Skeletal muscle tissue (tissue), 4 donors: Measurements from ENCODE around the gene ACTA2. TPM values are rescaled to one million over a fixed set of nuclear protein-coding genes. Genes with fewer than 3 reads are reported as not detected.
A peak's percentile ranks its signal among the peaks of the same experiment; 100 is the strongest.

Experiments
- H3K27ac ChIP-seq: one replicate; pipeline ENCODE4 v1.7.0; 2013; ENCODE audit warnings: mild to moderate bottlenecking, low read depth, low read length, inconsistent platforms
- H3K27me3 ChIP-seq, 3 donors: one replicate each; pipeline ENCODE4 v1.7.0; 2013; ENCODE audit warnings: low read length in 3 of 3; ENCODE audit not compliant: control insufficient read depth in 3 of 3, insufficient read depth in 3 of 3
- H3K36me3 ChIP-seq, 3 donors: one replicate each; pipeline ENCODE4 v1.7.0; 2013; ENCODE audit warnings: low read length in 3 of 3; ENCODE audit not compliant: control insufficient read depth in 3 of 3, insufficient read depth in 3 of 3
- H3K4me1 ChIP-seq, 3 donors: one replicate each; pipeline ENCODE4 v1.7.0; 2013; ENCODE audit warnings: low read length in 3 of 3, mild to moderate bottlenecking in 3 of 3; ENCODE audit not compliant: control insufficient read depth in 3 of 3, insufficient read depth in 3 of 3
- H3K4me3 ChIP-seq, 3 donors: one replicate each; pipeline ENCODE4 v1.7.0; 2013; ENCODE audit warnings: low read length in 3 of 3
- H3K9ac ChIP-seq, 3 donors: one replicate each; pipeline ENCODE4 v1.7.0; 2013; ENCODE audit warnings: low read length in 3 of 3, mild to moderate bottlenecking in 3 of 3, moderate library complexity in 2 of 3, low read depth in 1 of 3
- H3K9me3 ChIP-seq, 3 donors: one replicate each; pipeline ENCODE4 v1.7.0; 2013; ENCODE audit warnings: low read length in 3 of 3; ENCODE audit not compliant: control insufficient read depth in 3 of 3
- total RNA-seq: library from RNA; depleted of rRNA; stranded (reverse); fragments of >200 nt; gene quantifications from one replicate; pipeline ENCODE4 v1.2.3, GENCODE V29; 2014
- donor health status: Osteomylitis.

ACTA2 gene
- total RNA-seq, 1 donor from 2014 or later, result 314 TPM

- Histone ChIP-seq H3K27me3 (no peaks in the 10 kb centered on the region), H3K36me3 (no peaks in the 10 kb centered on the region), H3K4me3 (no peak overlapping the region), H3K9me3 (no peaks in the 10 kb centered on the region), H3K27ac (peak overlapping the region; percentile 16), H3K4me1 (peaks cover 0 to 7% (median 0%) of the 10 kb centered on the region in 3 donors), H3K9ac (no peak overlapping the region)
Observed at GRCh38 chr10:88974012-88974411, 21.4 kb upstream of the ACTA2 start.

- no peaks in the 10 kb centered on the region for H3K9me3 ChIP-seq
- H3K27ac ChIP-seq, result no peak overlapping the region
- H3K27me3 ChIP-seq, result no peaks in the 10 kb centered on the region
- peaks cover 0 to 7% (median 0%) of the 10 kb centered on the region in 3 donors for H3K4me1 ChIP-seq
- H3K9ac ChIP-seq, result no peak overlapping the region
- H3K36me3 ChIP-seq, result no peaks in the 10 kb centered on the region
- no peak overlapping the region for H3K4me3 ChIP-seq
Observed at GRCh38 chr10:88971221-88972061, 18.9 kb upstream of the ACTA2 start.

- Histone ChIP-seq H3K9me3 (no peaks in the 10 kb centered on the region), H3K4me3 (no peak overlapping the region), H3K27ac (peak overlapping the region; percentile 28), H3K9ac (no peak overlapping the region), H3K27me3 (no peaks in the 10 kb centered on the region), H3K4me1 (no peaks in the 10 kb centered on the region), H3K36me3 (no peaks in the 10 kb centered on the region)
Observed at GRCh38 chr10:88968391-88968790, 15.8 kb upstream of the ACTA2 start.

- H3K36me3 ChIP-seq, result no peaks in the 10 kb centered on the region
- H3K9me3 ChIP-seq, result no peaks in the 10 kb centered on the region
- no peaks in the 10 kb centered on the region for H3K27me3 ChIP-seq
- H3K4me3 ChIP-seq, result no peak overlapping the region
- no peak overlapping the region for H3K27ac ChIP-seq
- H3K9ac ChIP-seq, result no peak overlapping the region
- H3K4me1 ChIP-seq, result no peaks in the 10 kb centered on the region
Observed at GRCh38 chr10:88966797-88967196, 14.2 kb upstream of the ACTA2 start.

- Histone ChIP-seq H3K4me3 (no peak overlapping the region), H3K4me1 (no peaks in the 10 kb centered on the region), H3K36me3 (no peaks in the 10 kb centered on the region), H3K9ac (no peak overlapping the region), H3K27me3 (no peaks in the 10 kb centered on the region), H3K9me3 (no peaks in the 10 kb centered on the region), H3K27ac (no peak overlapping the region)
Observed at GRCh38 chr10:88964869-88965415, 12.4 kb upstream of the ACTA2 start.

- Histone ChIP-seq H3K9me3 (no peaks in the 10 kb centered on the region), H3K4me1 (no peaks in the 10 kb centered on the region), H3K36me3 (no peaks in the 10 kb centered on the region), H3K9ac (no peak overlapping the region), H3K4me3 (no peak overlapping the region), H3K27me3 (no peaks in the 10 kb centered on the region), H3K27ac (no peak overlapping the region)
Observed at GRCh38 chr10:88964360-88964759, 11.8 kb upstream of the ACTA2 start.

GRCh38 chr10:88963318-88963717, 10.7 kb upstream of the ACTA2 start:
- Histone ChIP-seq H3K9me3 (no peaks in the 10 kb centered on the region), H3K4me3 (no peak overlapping the region), H3K9ac (no peak overlapping the region), H3K4me1 (no peaks in the 10 kb centered on the region), H3K27me3 (no peaks in the 10 kb centered on the region), H3K27ac (no peak overlapping the region), H3K36me3 (no peaks in the 10 kb centered on the region)

DNA sequence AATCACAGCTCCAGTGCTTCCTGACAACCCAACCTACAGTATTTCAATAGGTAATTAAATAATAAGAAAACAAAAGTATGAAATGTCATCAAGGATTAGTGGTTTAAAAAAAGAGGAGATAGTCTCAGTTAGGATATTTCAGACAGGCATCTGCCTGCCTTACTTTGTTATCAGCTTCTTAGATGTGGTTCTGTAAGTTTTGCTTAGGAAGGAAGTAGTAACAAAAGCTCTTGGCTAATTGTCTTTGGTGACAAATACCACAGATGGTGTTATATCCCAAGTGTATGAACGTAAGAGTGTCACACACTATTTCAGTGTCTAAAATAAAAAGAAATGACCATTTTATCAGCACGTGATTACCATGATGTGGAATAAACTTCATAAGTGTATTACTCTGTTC, 9.8 kb upstream of the ACTA2 start:
- H3K4me3 ChIP-seq, result no peak overlapping the region
- H3K9ac ChIP-seq, result no peak overlapping the region
- H3K27me3 ChIP-seq, result no peaks in the 10 kb centered on the region
- no peaks in the 10 kb centered on the region for H3K36me3 ChIP-seq
- H3K27ac ChIP-seq, result no peak overlapping the region
- no peaks in the 10 kb centered on the region for H3K4me1 ChIP-seq
- H3K9me3 ChIP-seq, result no peaks in the 10 kb centered on the region

GRCh38 chr10:88961266-88961665, 8.7 kb upstream of the ACTA2 start:
- Histone ChIP-seq H3K4me1 (no peaks in the 10 kb centered on the region), H3K4me3 (no peak overlapping the region), H3K9ac (no peak overlapping the region), H3K27me3 (no peaks in the 10 kb centered on the region), H3K9me3 (no peaks in the 10 kb centered on the region), H3K27ac (no peak overlapping the region), H3K36me3 (no peaks in the 10 kb centered on the region)

GRCh38 chr10:88960802-88961201, 8.2 kb upstream of the ACTA2 start:
- Histone ChIP-seq H3K9ac (no peak overlapping the region), H3K36me3 (no peaks in the 10 kb centered on the region), H3K4me3 (no peak overlapping the region), H3K9me3 (no peaks in the 10 kb centered on the region), H3K4me1 (no peaks in the 10 kb centered on the region), H3K27ac (no peak overlapping the region), H3K27me3 (no peaks in the 10 kb centered on the region)
